Astrocyte of the cerebellum (primary cell): Measurements from ENCODE around the gene DAW1.

Experiments used
- DNase-seq: peaks from one replicate; pipeline ENCODE4 v3.0.0-alpha.2; 2011; ENCODE audit warnings: low read depth
- H3K4me3 ChIP-seq: 2 replicates; pipeline ENCODE4 v1.5.1; 2011; ENCODE audit warnings: mild to moderate bottlenecking, low read depth, low read length, moderate library complexity
- in situ Hi-C: cut with HindIII; loops from 2 replicates; pipeline ENCODE4 v1.10.0; 2017; ENCODE audit warnings: low sequenced_read_pairs
- TF ChIP-seq, protein P1 (sequence below): IDR thresholded peaks from 2 replicates; pipeline ENCODE4 v1.5.1; 2012; ENCODE audit warnings: low read length, low read depth, moderate library complexity, mild to moderate bottlenecking; ENCODE audit errors: missing control alignments

The DAW1 gene

DNA sequence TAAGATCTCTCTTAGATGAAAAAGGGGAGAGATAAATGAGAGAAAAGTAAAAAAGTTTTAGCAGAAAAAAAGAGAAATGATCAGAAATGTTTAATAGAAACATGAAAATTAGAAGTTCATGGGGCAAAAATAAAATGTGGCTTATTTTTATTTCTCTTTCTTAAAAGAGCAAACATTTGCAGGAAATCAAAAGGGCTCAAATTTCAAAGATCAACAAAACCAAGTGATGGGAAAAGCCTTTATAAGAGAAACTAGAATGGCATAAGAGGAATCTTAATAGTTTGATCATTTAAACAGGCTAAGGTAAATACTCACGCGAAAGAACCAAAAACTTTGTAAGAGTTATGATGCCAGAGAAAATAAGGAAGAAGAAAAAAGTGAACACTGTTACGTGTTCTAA lies 23.3 kb upstream of the DAW1 start:
- TF ChIP-seq, protein P1, sequence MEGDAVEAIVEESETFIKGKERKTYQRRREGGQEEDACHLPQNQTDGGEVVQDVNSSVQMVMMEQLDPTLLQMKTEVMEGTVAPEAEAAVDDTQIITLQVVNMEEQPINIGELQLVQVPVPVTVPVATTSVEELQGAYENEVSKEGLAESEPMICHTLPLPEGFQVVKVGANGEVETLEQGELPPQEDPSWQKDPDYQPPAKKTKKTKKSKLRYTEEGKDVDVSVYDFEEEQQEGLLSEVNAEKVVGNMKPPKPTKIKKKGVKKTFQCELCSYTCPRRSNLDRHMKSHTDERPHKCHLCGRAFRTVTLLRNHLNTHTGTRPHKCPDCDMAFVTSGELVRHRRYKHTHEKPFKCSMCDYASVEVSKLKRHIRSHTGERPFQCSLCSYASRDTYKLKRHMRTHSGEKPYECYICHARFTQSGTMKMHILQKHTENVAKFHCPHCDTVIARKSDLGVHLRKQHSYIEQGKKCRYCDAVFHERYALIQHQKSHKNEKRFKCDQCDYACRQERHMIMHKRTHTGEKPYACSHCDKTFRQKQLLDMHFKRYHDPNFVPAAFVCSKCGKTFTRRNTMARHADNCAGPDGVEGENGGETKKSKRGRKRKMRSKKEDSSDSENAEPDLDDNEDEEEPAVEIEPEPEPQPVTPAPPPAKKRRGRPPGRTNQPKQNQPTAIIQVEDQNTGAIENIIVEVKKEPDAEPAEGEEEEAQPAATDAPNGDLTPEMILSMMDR: no peak
- H3K4me3 ChIP-seq: no peak overlapping the region
- no peak for DNase-seq
- in situ Hi-C loops: no loop called here

DNA sequence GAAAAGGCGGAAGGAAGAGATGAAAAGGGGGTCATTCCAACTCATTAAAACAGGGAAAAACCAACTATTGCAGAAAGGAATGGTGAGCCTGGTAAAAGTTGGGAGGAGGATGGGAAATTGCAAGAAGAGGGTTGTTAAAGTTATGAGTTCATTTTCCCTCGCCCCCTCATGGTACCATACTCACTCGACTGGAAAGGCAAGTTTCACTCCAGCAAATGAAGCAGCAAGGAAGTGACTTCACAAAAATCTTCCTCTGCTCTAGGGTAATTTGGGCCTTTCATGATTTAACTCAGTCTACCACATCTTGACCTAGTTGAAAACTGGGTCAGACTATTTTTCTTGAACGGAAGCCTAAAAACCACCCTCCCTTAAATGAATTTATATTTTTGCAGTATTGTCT lies 22.8 kb upstream of the DAW1 start:
- DNase-seq: no peak
- no peak overlapping the region for H3K4me3 ChIP-seq
- in situ Hi-C loops: no loop called here
- TF ChIP-seq, protein P1: no peak

DNA sequence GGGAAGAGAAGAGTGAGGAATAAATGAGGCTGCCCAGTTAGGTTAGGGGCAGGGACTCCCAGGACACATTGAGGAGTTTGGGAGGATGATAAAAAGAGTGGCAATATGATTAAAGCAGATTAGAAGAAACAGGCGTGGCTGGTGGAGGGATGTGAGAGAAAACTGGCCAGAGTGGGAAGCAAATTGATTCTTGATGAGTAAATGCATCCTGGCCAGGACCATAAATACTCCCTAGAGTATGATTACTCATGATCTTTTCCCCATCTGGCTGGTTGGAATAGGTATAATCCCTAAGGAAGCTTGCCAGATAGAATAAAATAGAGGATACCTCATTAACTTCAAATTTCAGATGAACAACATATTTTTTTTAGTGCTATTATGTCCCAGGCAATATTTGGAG lies 21.5 kb upstream of the DAW1 start:
- in situ Hi-C loops: loop anchor here (5.0 kb wide), 1 partner anchor 68 kb away; no protein-coding TSS in a partner anchor
- no peak overlapping the region for H3K4me3 ChIP-seq
- TF ChIP-seq, protein P1: no peak
- DNase-seq: no peak

DNA sequence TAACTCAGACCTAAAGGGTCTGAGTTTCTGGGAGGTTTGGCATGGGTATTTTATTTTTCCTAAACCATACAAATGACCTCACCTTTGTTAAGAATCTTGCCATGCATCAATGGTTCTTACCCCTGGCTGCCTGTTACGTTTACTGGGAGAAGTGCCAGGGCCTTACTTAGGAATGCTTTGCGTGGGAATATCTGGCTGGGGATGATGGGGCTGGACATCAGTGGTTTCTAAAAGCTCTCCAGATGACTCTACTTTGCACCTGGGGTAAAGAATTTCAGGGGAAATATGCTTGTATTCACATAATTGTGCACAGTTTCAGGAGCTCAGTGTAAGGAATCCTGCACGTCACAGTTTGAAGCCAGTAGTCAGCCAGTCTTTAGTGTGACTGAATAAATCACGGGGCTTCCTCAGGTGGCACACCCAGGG lies 18.2 kb upstream of the DAW1 start:
- in situ Hi-C loops: loop anchor here (5.0 kb wide), 1 partner anchor 71 kb away; no protein-coding TSS in a partner anchor
- TF ChIP-seq, protein P1: no peak
- no peak overlapping the region for H3K4me3 ChIP-seq
- DNase-seq: peak; percentile 100

DNA sequence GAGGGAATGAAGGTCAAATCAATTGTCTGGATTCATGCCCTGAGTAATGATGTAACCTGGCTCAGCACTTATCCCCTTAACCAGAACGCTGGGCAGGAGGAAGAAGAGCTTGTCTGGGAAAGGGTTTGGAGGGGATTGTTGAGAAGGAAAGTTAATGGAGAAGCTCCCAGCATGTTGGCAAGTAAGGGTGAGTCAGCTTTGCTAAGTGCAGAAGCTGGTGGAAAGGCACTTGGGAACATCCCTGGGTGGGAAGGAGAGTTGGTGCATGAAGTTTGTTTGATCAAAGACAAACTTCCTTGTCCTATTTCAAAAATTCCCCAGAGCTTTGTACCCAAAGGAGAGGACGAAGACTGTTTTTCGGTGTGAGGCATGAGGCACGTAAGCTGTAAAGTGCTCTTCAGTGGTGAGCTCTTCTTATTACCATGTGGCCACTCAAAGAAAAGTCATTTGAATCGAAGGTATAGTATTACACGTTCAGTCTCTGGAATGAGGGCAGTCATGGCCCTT lies 17.6 kb upstream of the DAW1 start:
- DNase-seq: peak; percentile 42
- no peak overlapping the region for H3K4me3 ChIP-seq
- in situ Hi-C loops: loop anchor here (5.0 kb wide), 1 partner anchor 72 kb away; no protein-coding TSS in a partner anchor
- TF ChIP-seq, protein P1: no peak

DNA sequence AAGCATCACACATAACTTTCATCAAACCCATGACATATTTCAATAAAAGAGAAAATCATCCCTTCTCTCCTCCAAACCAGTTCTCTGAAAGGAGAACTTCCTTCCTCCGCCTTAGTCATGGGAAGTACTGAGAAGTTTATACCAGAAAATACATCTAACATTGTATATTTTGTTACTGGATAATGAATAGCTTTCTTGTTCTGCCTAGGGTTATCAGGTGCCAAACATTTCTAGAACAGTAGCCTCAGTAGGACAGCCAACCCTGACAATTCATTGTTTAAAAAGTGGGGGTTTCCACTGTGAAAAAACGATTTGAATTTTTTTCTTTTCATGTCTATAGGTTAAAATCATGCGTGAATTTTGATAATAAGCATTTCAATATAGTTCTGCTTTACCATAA lies 16.0 kb upstream of the DAW1 start:
- no peak overlapping the region for H3K4me3 ChIP-seq
- in situ Hi-C loops: no loop called here
- TF ChIP-seq, protein P1: no peak
- DNase-seq: no peak
